A549 (cell line): ENCODE results near the gene RXFP1. TPM values are rescaled to one million over a fixed set of nuclear protein-coding genes. Genes with fewer than 3 reads are reported as not detected.

Experiments
- ATAC-seq, 2 experiments: fragments of 200-7000 bp in 1 of 2; fragments of >200 bp in 1 of 2; cut with Nextera tagmentation in 1 of 2; cut with Tn5 transposase in 1 of 2; 3 replicates each; pipeline versions ENCODE4 v1.8.0 to v1.9.1; 2018 to 2020; ENCODE audit warnings: mild to moderate bottlenecking in 1 of 2, moderate library complexity in 1 of 2
- CTCF ChIA-PET: fragments of 300-600 bp; sonication (Branson Sonifier 250); formaldehyde crosslinking; extraction: SDS; loops from one replicate; lab custom pipeline; 2021; ENCODE audit warnings: antibody characterized with exemption, inconsistent platforms; lab: Yijun Ruan, JAX
- POLR2A ChIA-PET: fragments of 350-600 bp; formaldehyde crosslinking; extraction: SDS; loops from one replicate; lab custom pipeline; 2021; ENCODE audit warnings: antibody characterized with exemption, inconsistent platforms; lab: Yijun Ruan, JAX
- DNase-seq, 2 experiments: peaks; one replicate each; pipeline versions ENCODE4 v3.0.0 to v3.0.0-alpha.2; 2011 to 2016; ENCODE audit warnings: low read depth in 1 of 2, low spot score in 1 of 2
- FAIRE-seq: peaks from 2 replicates; lab custom pipeline; 2011; peaks lifted over from hg19 to GRCh38; lab: Jason Lieb, UNC
- H3K27ac ChIP-seq, 2 experiments: fragments of >200 bp; sonication (Bioruptor Twin); formaldehyde crosslinking; 3 replicates each; pipeline ENCODE4 v1.5.1; 2016 to 2017
- H3K4me1 ChIP-seq: fragments of >200 bp; sonication (Bioruptor Twin); formaldehyde crosslinking; 3 replicates; pipeline ENCODE4 v1.6.1; 2016
- H3K4me2 ChIP-seq: fragments of >200 bp; sonication (Bioruptor Twin); formaldehyde crosslinking; 3 replicates; pipeline ENCODE4 v1.6.1; 2016
- H3K4me3 ChIP-seq: fragments of >200 bp; sonication (Bioruptor Twin); formaldehyde crosslinking; 3 replicates; pipeline ENCODE4 v1.5.1; 2016
- H3K9me3 ChIP-seq: fragments of >200 bp; sonication (Bioruptor Twin); formaldehyde crosslinking; 3 replicates; pipeline ENCODE4 v1.6.1; 2016
- CEBPB ChIP-seq, 2 experiments: fragments of >200 bp in 1 of 2; sonication (Bioruptor Twin) in 1 of 2; formaldehyde crosslinking in 1 of 2; IDR thresholded peaks; 2 replicates each; pipeline ENCODE4 v1.6.1; 2012 to 2016
- CHD2 ChIP-seq: fragments of 150-350 bp; IDR thresholded peaks from 2 replicates; pipeline ENCODE4 v1.6.1; 2014; ENCODE audit warnings: low read length; ENCODE audit not compliant: partially characterized antibody
- CHD4 ChIP-seq: fragments of 200-600 bp; sonication (generic); IDR thresholded peaks from 2 replicates; pipeline ENCODE4 v1.6.1; 2016; ENCODE audit warnings: antibody characterized with exemption, mild to moderate bottlenecking, borderline replicate concordance
- EHMT2 ChIP-seq: fragments of 200-600 bp; sonication (generic); IDR thresholded peaks from 2 replicates; pipeline ENCODE4 v1.6.1; 2016; ENCODE audit warnings: antibody characterized with exemption, low read depth, mild to moderate bottlenecking, moderate library complexity
- FOSB ChIP-seq: fragments of 250-450 bp; sonication (Bioruptor Pico); IDR thresholded peaks from 2 replicates; pipeline ENCODE4 v1.5.0; 2020; ENCODE audit warnings: mild to moderate bottlenecking, moderate library complexity
- FOSL2 ChIP-seq, 2 experiments: fragments of 450-650 bp in 1 of 2; fragments of >200 bp in 1 of 2; sonication (Bioruptor Twin) in 1 of 2; formaldehyde crosslinking; IDR thresholded peaks; 2 replicates each; pipeline versions ENCODE4 v1.5.0 to v1.6.1; 2016 to 2020; ENCODE audit warnings: mild to moderate bottlenecking in 1 of 2, moderate library complexity in 1 of 2
- HEYL ChIP-seq: fragments of 250-450 bp; sonication (Bioruptor Pico); IDR thresholded peaks from 2 replicates; pipeline ENCODE4 v1.8.0; 2021; ENCODE audit warnings: mild to moderate bottlenecking, moderate library complexity
- HOXA7 ChIP-seq: fragments of 250-450 bp; sonication (Bioruptor Pico); IDR thresholded peaks from 2 replicates; pipeline ENCODE4 v1.5.0; 2020; ENCODE audit warnings: mild to moderate bottlenecking, moderate library complexity
- KDM1A ChIP-seq: fragments of 200-600 bp; sonication (generic); IDR thresholded peaks from 2 replicates; pipeline ENCODE4 v1.6.1; 2016; ENCODE audit warnings: low read depth, mild to moderate bottlenecking
- KDM5A ChIP-seq: fragments of 200-600 bp; sonication (generic); IDR thresholded peaks from 2 replicates; pipeline ENCODE4 v1.6.1; 2016; ENCODE audit warnings: antibody characterized with exemption, mild to moderate bottlenecking
- MAFK ChIP-seq: fragments of 450-650 bp; IDR thresholded peaks from 2 replicates; pipeline ENCODE4 v1.6.1; 2014; ENCODE audit not compliant: partially characterized antibody
- MYC ChIP-seq: IDR thresholded peaks from 2 replicates; pipeline ENCODE4 v1.6.1; 2012; ENCODE audit warnings: mild to moderate bottlenecking, inconsistent platforms, low read length, improper control_type of control experiment, borderline replicate concordance
- NFE2L2 ChIP-seq: fragments of 150-350 bp; conservative IDR thresholded peaks from 2 replicates; pipeline ENCODE4 v1.6.1; 2014; ENCODE audit warnings: low read length
- PHF8 ChIP-seq: fragments of 200-600 bp; sonication (generic); IDR thresholded peaks from 2 replicates; pipeline ENCODE4 v1.6.1; 2016; ENCODE audit warnings: low read depth, mild to moderate bottlenecking, antibody characterized with exemption, moderate library complexity, borderline replicate concordance
- RFX5 ChIP-seq: fragments of 450-650 bp; IDR thresholded peaks from 2 replicates; pipeline ENCODE4 v1.7.1; 2014; ENCODE audit warnings: antibody characterized with exemption, mild to moderate bottlenecking, moderate library complexity
- ZSCAN20 ChIP-seq: fragments of 250-450 bp; sonication (Bioruptor Pico); IDR thresholded peaks from 2 replicates; pipeline ENCODE4 v1.8.0; 2022; ENCODE audit warnings: mild to moderate bottlenecking, moderate library complexity
- WGBS: methylation state at CpG from one replicate; pipeline ENCODE4 v1.1.6; 2017; ENCODE audit errors: missing lambda C conversion rate; 5-methylcytosine and 5-hydroxymethylcytosine counted together
- polyA plus RNA-seq, 4 experiments: library from polyadenylated mRNA; depleted of rRNA in 3 of 4; stranded (reverse); fragments of >200 nt; fragmentation: RNase III in 1 of 4; extraction: RNeasy Plus Mini Kit Qiagen cat#74134 plus additional on column Dnase treatment in 1 of 4; gene quantifications; 2 replicates in 3 of 4; 3 replicates in 1 of 4; pipeline ENCODE4 v1.2.3, GENCODE V29; 2011 to 2017
- TF ChIP-seq, protein P1 (sequence below): fragments of 450-650 bp; IDR thresholded peaks from 2 replicates; pipeline ENCODE4 v1.6.1; 2014; ENCODE audit warnings: antibody characterized with exemption
- TF ChIP-seq, protein P2 (sequence below): fragments of 250-450 bp; sonication (Bioruptor Pico); IDR thresholded peaks from 2 replicates; pipeline ENCODE4 v1.5.0; 2021; ENCODE audit warnings: mild to moderate bottlenecking, moderate library complexity, borderline replicate concordance
- TF ChIP-seq, protein P3 (sequence below): fragments of 200-600 bp; sonication (generic); IDR thresholded peaks from 2 replicates; pipeline ENCODE4 v1.6.1; 2016; ENCODE audit warnings: antibody characterized with exemption, mild to moderate bottlenecking, moderate library complexity
- TF ChIP-seq, protein P4 (sequence below): IDR thresholded peaks from 2 replicates; pipeline ENCODE4 v1.6.1; 2012

RXFP1 gene
- polyA plus RNA-seq, 2 of the 4 experiments (the other 2 are of a cell fraction), result not detected

DNA sequence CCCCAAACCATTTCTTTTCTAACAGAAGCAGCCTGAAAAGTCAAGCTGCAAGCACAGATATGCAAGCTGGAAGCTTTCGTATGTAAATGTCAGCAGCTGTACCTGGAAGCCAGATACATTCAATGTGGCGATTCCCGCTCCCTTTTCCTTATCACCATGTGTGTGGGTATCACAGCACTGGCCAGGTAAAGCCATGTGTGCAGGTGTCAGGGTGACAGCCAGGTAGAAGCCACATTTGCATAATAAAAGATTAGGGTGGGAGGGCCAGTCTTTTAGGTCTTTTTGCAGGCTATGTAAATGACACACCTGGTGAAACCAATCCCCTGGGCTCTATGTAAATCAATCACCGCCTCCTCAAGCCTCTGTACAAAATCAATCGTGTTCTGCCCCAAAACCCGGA is 50.1 kb downstream of the RXFP1 start:
- DNase-seq (no peak), ATAC-seq (no peak), FAIRE-seq (no peak)
- Histone ChIP-seq H3K27ac (no peak overlapping the region), H3K4me2 (no peak overlapping the region), H3K4me3 (no peak overlapping the region), H3K9me3 (no peaks in the 10 kb centered on the region), H3K4me1 (no peaks in the 10 kb centered on the region)
- WGBS, result 97% methylated on average over 6 of the region's 6 CpGs
- ChIA-PET POLR2A (no interaction called here), CTCF (no interaction called here)
- TF ChIP-seq FOSB (no peak), CEBPB (IDR thresholded peaks at IDR 0.05) (no peak), CHD4 (no peak), FOSL2 (IDR thresholded peaks at IDR 0.05) (no peak), FOSL2 (CRISPR knock-in tag; IDR thresholded peaks at IDR 0.05) (no peak)
- TF ChIP-seq, protein P1, sequence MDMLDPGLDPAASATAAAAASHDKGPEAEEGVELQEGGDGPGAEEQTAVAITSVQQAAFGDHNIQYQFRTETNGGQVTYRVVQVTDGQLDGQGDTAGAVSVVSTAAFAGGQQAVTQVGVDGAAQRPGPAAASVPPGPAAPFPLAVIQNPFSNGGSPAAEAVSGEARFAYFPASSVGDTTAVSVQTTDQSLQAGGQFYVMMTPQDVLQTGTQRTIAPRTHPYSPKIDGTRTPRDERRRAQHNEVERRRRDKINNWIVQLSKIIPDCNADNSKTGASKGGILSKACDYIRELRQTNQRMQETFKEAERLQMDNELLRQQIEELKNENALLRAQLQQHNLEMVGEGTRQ, result no peak

DNA sequence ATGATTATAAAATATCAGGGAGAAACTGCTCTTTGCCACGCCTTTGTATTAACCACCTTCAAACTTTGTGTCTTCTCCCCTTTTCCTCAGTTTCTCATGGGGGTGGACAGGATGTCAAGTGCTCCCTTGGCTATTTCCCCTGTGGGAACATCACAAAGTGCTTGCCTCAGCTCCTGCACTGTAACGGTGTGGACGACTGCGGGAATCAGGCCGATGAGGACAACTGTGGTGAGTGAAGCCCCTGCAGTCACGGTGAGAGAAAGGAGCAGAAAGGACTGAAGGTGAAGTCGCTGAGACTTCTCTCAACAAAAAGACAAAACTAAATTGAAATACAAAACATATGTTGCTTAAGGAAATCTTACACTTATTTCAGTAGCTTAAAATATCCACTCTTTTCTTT is 50.9 kb downstream of the RXFP1 start:
- no peaks in the 10 kb centered on the region for H3K4me1 ChIP-seq
- no peak for FAIRE-seq
- TF ChIP-seq, protein P1, result no peak
- no peak for TF ChIP-seq CHD2
- no peak for TF ChIP-seq KDM1A
- no peak for TF ChIP-seq HEYL (CRISPR knock-in tag)
- TF ChIP-seq RFX5, result no peak
- TF ChIP-seq ZSCAN20 (CRISPR knock-in tag), result no peak
- TF ChIP-seq NFE2L2, result no peak
- TF ChIP-seq, protein P2, sequence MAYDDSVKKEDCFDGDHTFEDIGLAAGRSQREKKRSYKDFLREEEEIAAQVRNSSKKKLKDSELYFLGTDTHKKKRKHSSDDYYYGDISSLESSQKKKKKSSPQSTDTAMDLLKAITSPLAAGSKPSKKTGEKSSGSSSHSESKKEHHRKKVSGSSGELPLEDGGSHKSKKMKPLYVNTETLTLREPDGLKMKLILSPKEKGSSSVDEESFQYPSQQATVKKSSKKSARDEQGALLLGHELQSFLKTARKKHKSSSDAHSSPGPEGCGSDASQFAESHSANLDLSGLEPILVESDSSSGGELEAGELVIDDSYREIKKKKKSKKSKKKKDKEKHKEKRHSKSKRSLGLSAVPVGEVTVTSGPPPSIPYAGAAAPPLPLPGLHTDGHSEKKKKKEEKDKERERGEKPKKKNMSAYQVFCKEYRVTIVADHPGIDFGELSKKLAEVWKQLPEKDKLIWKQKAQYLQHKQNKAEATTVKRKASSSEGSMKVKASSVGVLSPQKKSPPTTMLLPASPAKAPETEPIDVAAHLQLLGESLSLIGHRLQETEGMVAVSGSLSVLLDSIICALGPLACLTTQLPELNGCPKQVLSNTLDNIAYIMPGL (CRISPR knock-in tag), result no peak
- TF ChIP-seq MAFK, result no peak
- TF ChIP-seq MYC, result no peak
- no peak for TF ChIP-seq CEBPB (IDR thresholded peaks at IDR 0.05)
- no peak for TF ChIP-seq KDM5A
- TF ChIP-seq, protein P3, sequence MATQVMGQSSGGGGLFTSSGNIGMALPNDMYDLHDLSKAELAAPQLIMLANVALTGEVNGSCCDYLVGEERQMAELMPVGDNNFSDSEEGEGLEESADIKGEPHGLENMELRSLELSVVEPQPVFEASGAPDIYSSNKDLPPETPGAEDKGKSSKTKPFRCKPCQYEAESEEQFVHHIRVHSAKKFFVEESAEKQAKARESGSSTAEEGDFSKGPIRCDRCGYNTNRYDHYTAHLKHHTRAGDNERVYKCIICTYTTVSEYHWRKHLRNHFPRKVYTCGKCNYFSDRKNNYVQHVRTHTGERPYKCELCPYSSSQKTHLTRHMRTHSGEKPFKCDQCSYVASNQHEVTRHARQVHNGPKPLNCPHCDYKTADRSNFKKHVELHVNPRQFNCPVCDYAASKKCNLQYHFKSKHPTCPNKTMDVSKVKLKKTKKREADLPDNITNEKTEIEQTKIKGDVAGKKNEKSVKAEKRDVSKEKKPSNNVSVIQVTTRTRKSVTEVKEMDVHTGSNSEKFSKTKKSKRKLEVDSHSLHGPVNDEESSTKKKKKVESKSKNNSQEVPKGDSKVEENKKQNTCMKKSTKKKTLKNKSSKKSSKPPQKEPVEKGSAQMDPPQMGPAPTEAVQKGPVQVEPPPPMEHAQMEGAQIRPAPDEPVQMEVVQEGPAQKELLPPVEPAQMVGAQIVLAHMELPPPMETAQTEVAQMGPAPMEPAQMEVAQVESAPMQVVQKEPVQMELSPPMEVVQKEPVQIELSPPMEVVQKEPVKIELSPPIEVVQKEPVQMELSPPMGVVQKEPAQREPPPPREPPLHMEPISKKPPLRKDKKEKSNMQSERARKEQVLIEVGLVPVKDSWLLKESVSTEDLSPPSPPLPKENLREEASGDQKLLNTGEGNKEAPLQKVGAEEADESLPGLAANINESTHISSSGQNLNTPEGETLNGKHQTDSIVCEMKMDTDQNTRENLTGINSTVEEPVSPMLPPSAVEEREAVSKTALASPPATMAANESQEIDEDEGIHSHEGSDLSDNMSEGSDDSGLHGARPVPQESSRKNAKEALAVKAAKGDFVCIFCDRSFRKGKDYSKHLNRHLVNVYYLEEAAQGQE, result no peak
- no peak for TF ChIP-seq PHF8
- TF ChIP-seq, protein P4, sequence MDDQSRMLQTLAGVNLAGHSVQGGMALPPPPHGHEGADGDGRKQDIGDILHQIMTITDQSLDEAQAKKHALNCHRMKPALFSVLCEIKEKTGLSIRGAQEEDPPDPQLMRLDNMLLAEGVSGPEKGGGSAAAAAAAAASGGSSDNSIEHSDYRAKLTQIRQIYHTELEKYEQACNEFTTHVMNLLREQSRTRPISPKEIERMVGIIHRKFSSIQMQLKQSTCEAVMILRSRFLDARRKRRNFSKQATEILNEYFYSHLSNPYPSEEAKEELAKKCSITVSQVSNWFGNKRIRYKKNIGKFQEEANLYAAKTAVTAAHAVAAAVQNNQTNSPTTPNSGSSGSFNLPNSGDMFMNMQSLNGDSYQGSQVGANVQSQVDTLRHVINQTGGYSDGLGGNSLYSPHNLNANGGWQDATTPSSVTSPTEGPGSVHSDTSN, result no peak
- TF ChIP-seq EHMT2, result no peak
- no peak for TF ChIP-seq HOXA7
- no peak overlapping the region for H3K27ac ChIP-seq
- WGBS, result 82% methylated on average over 7 of the region's 7 CpGs
- ChIA-PET POLR2A (no interaction called here), CTCF (no interaction called here)
- H3K4me2 ChIP-seq, result no peak overlapping the region
- ATAC-seq, result no peak
- H3K4me3 ChIP-seq, result no peak overlapping the region
- DNase-seq, result no peak
- no peaks in the 10 kb centered on the region for H3K9me3 ChIP-seq
